GM10266 (cell line): ENCODE measurements around the gene CCND3.

ENCODE experiments used
- DNase-seq: peaks from one replicate; pipeline ENCODE4 v3.0.0; 2012; ENCODE audit errors: extremely low spot score
- CTCF ChIP-seq: IDR thresholded peaks from 2 replicates; pipeline ENCODE4 v1.5.1; 2012; ENCODE audit warnings: mild to moderate bottlenecking, low read depth; ENCODE audit not compliant: control insufficient read depth, insufficient read depth; ENCODE audit errors: missing control alignments

The CCND3 gene

GRCh38 chr6:41937861-41938574 lies 3.6 kb downstream of the CCND3 start:
- no peak for TF ChIP-seq CTCF
- DNase-seq = no peak

- TF ChIP-seq CTCF = no peak
- DNase-seq = no peak
Measured at GRCh38 chr6:41937472-41937860, 4.1 kb downstream of the CCND3 start.

- DNase-seq = peak; percentile 70
- peak; percentile 83 for TF ChIP-seq CTCF
Measured at GRCh38 chr6:41936073-41936837, 5.4 kb downstream of the CCND3 start.

GRCh38 chr6:41935685-41936072 lies 5.9 kb downstream of the CCND3 start:
- no peak for DNase-seq
- no peak for TF ChIP-seq CTCF

GRCh38 chr6:41935193-41935574 lies 6.4 kb downstream of the CCND3 start:
- no peak for DNase-seq

GRCh38 chr6:41934278-41935192 lies 7.1 kb downstream of the CCND3 start:
- no peak for TF ChIP-seq CTCF
- no peak for DNase-seq

More at GRCh38 chr6:41935193-41935574, 6.4 kb downstream of the CCND3 start:
- no peak for TF ChIP-seq CTCF

- no peak for DNase-seq
- no peak for TF ChIP-seq CTCF
Measured at GRCh38 chr6:41932378-41932777, 9.2 kb downstream of the CCND3 start.
